ENCODE data around the gene RPS6KA1. TPM values are rescaled to one million over a fixed set of nuclear protein-coding genes. Genes with fewer than 3 reads are reported as not detected.

The RPS6KA1 gene
- total and polyA plus RNA-seq, 4 donors: 0.87 to 21.4 (median 16.5) TPM

- no peak for ATAC-seq (ENCODE audit: low FRiP score)
- Histone ChIP-seq H3K36me3 (ENCODE audit: control insufficient read depth in 1 of 2, insufficient read depth in 2 of 2, low read length in 1 of 2) (no peaks in the 10 kb centered on the region), H3K4me3 (ENCODE audit: low read length in 2 of 2) (no peak overlapping the region), H3K27me3 (ENCODE audit: control insufficient read depth in 1 of 2, insufficient read depth in 2 of 2, low read length in 1 of 2) (no peaks in the 10 kb centered on the region), H3K9me3 (ENCODE audit: control insufficient read depth, low read length) (no peaks in the 10 kb centered on the region), H3K4me1 (ENCODE audit: control insufficient read depth in 1 of 2, insufficient read depth in 2 of 2, low read length in 2 of 2) (no peaks in the 10 kb centered on the region), H3K27ac (ENCODE audit: low read depth in 1 of 2, low read length in 2 of 2) (no peak overlapping the region)
- DNase-seq: no peak
- 97% methylated on average over 2 of the region's 2 CpGs for WGBS, 2 donors
- intact Hi-C loops (cut with DNase I): no loop called here
Measured at GRCh38 chr1:26536521-26536920, 7.0 kb downstream of the RPS6KA1 start.

DNA sequence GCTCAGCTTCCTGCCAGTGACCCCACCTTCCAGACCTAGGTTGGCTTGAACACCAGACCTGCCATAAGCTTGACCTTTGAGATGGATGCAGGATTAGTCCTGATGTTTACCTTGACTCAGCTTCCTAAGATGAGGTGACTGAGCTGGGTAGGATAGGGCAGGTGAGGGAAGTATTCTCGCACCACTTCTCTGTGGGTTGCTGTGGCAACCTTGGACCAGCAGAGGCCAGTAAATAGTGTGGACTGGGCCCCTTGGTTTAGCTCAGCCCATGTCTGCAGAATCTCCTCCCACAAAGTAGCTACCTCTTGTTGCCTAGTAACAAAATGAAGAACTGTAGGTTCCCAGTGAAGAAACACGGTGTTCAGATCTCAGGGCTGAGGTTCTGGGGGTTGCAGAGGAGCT, 8.4 kb downstream of the RPS6KA1 start:
- H3K27ac ChIP-seq (ENCODE audit: low read depth in 1 of 2, low read length in 2 of 2): no peak overlapping the region
- H3K4me1 ChIP-seq (ENCODE audit: control insufficient read depth in 1 of 2, insufficient read depth in 2 of 2, low read length in 2 of 2): no peaks in the 10 kb centered on the region
- H3K9me3 ChIP-seq (ENCODE audit: control insufficient read depth, low read length): no peaks in the 10 kb centered on the region
- intact Hi-C loops (cut with DNase I): no loop called here
- H3K36me3 ChIP-seq (ENCODE audit: control insufficient read depth in 1 of 2, insufficient read depth in 2 of 2, low read length in 1 of 2): no peaks in the 10 kb centered on the region
- no peak overlapping the region for H3K4me3 ChIP-seq (ENCODE audit: low read length in 2 of 2)
- no peaks in the 10 kb centered on the region for H3K27me3 ChIP-seq (ENCODE audit: control insufficient read depth in 1 of 2, insufficient read depth in 2 of 2, low read length in 1 of 2)
- DNase-seq (peak in 1 of 2 donors; percentile 66), ATAC-seq (ENCODE audit: low FRiP score) (peak; percentile 34)
- 59% methylated on average over 2 of the region's 2 CpGs for WGBS, 2 donors

GRCh38 chr1:26538480-26539412, 9.2 kb downstream of the RPS6KA1 start:
- H3K27ac ChIP-seq (ENCODE audit: low read depth in 1 of 2, low read length in 2 of 2): no peak overlapping the region
- WGBS, 2 donors: 76% methylated on average over 14 of the region's 14 CpGs

DNA sequence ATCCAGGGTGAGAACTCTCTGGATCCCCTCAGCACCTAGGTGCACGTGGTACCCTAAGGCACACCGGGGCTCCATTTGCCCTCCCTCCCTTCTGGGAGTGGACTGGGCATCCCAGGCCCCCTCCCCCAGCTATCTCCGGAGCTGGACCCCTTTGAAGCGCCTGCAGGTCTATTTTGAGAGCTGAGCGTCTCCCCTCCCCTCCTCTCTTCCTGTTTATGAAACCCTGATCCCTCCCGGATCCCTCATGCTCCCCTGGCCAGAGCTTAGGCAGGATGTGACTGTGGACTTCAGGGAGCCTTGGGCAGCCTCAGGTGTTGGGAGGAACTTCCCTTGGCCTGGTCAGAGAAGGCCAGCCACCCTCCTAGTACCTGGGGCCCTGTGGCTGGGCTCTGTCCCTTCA, 10.2 kb downstream of the RPS6KA1 start:
- Histone ChIP-seq H3K27me3 (ENCODE audit: control insufficient read depth in 1 of 2, insufficient read depth in 2 of 2, low read length in 1 of 2) (no peaks in the 10 kb centered on the region), H3K4me1 (ENCODE audit: control insufficient read depth in 1 of 2, insufficient read depth in 2 of 2, low read length in 2 of 2) (no peaks in the 10 kb centered on the region), H3K36me3 (ENCODE audit: control insufficient read depth in 1 of 2, insufficient read depth in 2 of 2, low read length in 1 of 2) (no peaks in the 10 kb centered on the region), H3K4me3 (ENCODE audit: low read length in 2 of 2) (no peak overlapping the region), H3K27ac (ENCODE audit: low read depth in 1 of 2, low read length in 2 of 2) (no peak overlapping the region), H3K9me3 (ENCODE audit: control insufficient read depth, low read length) (no peaks in the 10 kb centered on the region)
- ATAC-seq (ENCODE audit: low FRiP score) (no peak), DNase-seq (no peak)
- intact Hi-C loops (cut with DNase I): no loop called here
- WGBS, 2 donors: 36 to 42% methylated on average over 6 of the region's 6 CpGs

More at GRCh38 chr1:26538480-26539412, 9.2 kb downstream of the RPS6KA1 start:
- ATAC-seq (ENCODE audit: low FRiP score): no peak
- H3K9me3 ChIP-seq (ENCODE audit: control insufficient read depth, low read length): no peaks in the 10 kb centered on the region
- no peaks in the 10 kb centered on the region for H3K27me3 ChIP-seq (ENCODE audit: control insufficient read depth in 1 of 2, insufficient read depth in 2 of 2, low read length in 1 of 2)
- DNase-seq: no peak
- no peaks in the 10 kb centered on the region for H3K36me3 ChIP-seq (ENCODE audit: control insufficient read depth in 1 of 2, insufficient read depth in 2 of 2, low read length in 1 of 2)
- intact Hi-C loops (cut with DNase I): no loop called here
- no peaks in the 10 kb centered on the region for H3K4me1 ChIP-seq (ENCODE audit: control insufficient read depth in 1 of 2, insufficient read depth in 2 of 2, low read length in 2 of 2)
- H3K4me3 ChIP-seq (ENCODE audit: low read length in 2 of 2): no peak overlapping the region

- intact Hi-C loops (cut with DNase I): no loop called here
- no peak for ATAC-seq (ENCODE audit: low FRiP score)
- Histone ChIP-seq H3K9me3 (ENCODE audit: control insufficient read depth, low read length) (no peaks in the 10 kb centered on the region), H3K4me1 (ENCODE audit: control insufficient read depth in 1 of 2, insufficient read depth in 2 of 2, low read length in 2 of 2) (no peaks in the 10 kb centered on the region), H3K27ac (ENCODE audit: low read depth in 1 of 2, low read length in 2 of 2) (no peak overlapping the region), H3K27me3 (ENCODE audit: control insufficient read depth in 1 of 2, insufficient read depth in 2 of 2, low read length in 1 of 2) (no peaks in the 10 kb centered on the region), H3K4me3 (ENCODE audit: low read length in 2 of 2) (no peak overlapping the region), H3K36me3 (ENCODE audit: control insufficient read depth in 1 of 2, insufficient read depth in 2 of 2, low read length in 1 of 2) (no peaks in the 10 kb centered on the region)
- WGBS, 2 donors: 95 to 98% methylated on average over 3 of the region's 3 CpGs
- no peak for DNase-seq
Measured at GRCh38 chr1:26540351-26540750, 10.8 kb downstream of the RPS6KA1 start.

GRCh38 chr1:26541431-26541815, 11.9 kb downstream of the RPS6KA1 start:
- Histone ChIP-seq H3K4me1 (ENCODE audit: control insufficient read depth in 1 of 2, insufficient read depth in 2 of 2, low read length in 2 of 2) (no peaks in the 10 kb centered on the region), H3K27me3 (ENCODE audit: control insufficient read depth in 1 of 2, insufficient read depth in 2 of 2, low read length in 1 of 2) (no peaks in the 10 kb centered on the region), H3K4me3 (ENCODE audit: low read length in 2 of 2) (no peak overlapping the region), H3K36me3 (ENCODE audit: control insufficient read depth in 1 of 2, insufficient read depth in 2 of 2, low read length in 1 of 2) (no peaks in the 10 kb centered on the region), H3K27ac (ENCODE audit: low read depth in 1 of 2, low read length in 2 of 2) (no peak overlapping the region), H3K9me3 (ENCODE audit: control insufficient read depth, low read length) (no peaks in the 10 kb centered on the region)
- DNase-seq: no peak
- intact Hi-C loops (cut with DNase I): no loop called here
- ATAC-seq (ENCODE audit: low FRiP score): no peak
- WGBS, 2 donors: 84 to 88% methylated on average over 7 of the region's 7 CpGs

GRCh38 chr1:26541816-26542711, 12.5 kb downstream of the RPS6KA1 start:
- H3K27me3 ChIP-seq (ENCODE audit: control insufficient read depth in 1 of 2, insufficient read depth in 2 of 2, low read length in 1 of 2): no peaks in the 10 kb centered on the region
- peak; percentile 73 for ATAC-seq (ENCODE audit: low FRiP score)
- no peaks in the 10 kb centered on the region for H3K36me3 ChIP-seq (ENCODE audit: control insufficient read depth in 1 of 2, insufficient read depth in 2 of 2, low read length in 1 of 2)
- no peaks in the 10 kb centered on the region for H3K4me1 ChIP-seq (ENCODE audit: control insufficient read depth in 1 of 2, insufficient read depth in 2 of 2, low read length in 2 of 2)
- peak; percentile 86 to 94 for DNase-seq
- H3K27ac ChIP-seq (ENCODE audit: low read depth in 1 of 2, low read length in 2 of 2): no peak overlapping the region
- intact Hi-C loops (cut with DNase I): no loop called here
- H3K9me3 ChIP-seq (ENCODE audit: control insufficient read depth, low read length): no peaks in the 10 kb centered on the region
- 66 to 69% methylated on average over 18 of the region's 18 CpGs for WGBS, 2 donors
- no peak overlapping the region for H3K4me3 ChIP-seq (ENCODE audit: low read length in 2 of 2)

- Histone ChIP-seq H3K4me1 (ENCODE audit: control insufficient read depth in 1 of 2, insufficient read depth in 2 of 2, low read length in 2 of 2) (no peaks in the 10 kb centered on the region), H3K27me3 (ENCODE audit: control insufficient read depth in 1 of 2, insufficient read depth in 2 of 2, low read length in 1 of 2) (no peaks in the 10 kb centered on the region), H3K36me3 (ENCODE audit: control insufficient read depth in 1 of 2, insufficient read depth in 2 of 2, low read length in 1 of 2) (no peaks in the 10 kb centered on the region), H3K9me3 (ENCODE audit: control insufficient read depth, low read length) (no peaks in the 10 kb centered on the region), H3K27ac (ENCODE audit: low read depth in 1 of 2, low read length in 2 of 2) (no peak overlapping the region), H3K4me3 (ENCODE audit: low read length in 2 of 2) (no peak overlapping the region)
- DNase-seq: no peak
- no peak for ATAC-seq (ENCODE audit: low FRiP score)
- intact Hi-C loops (cut with DNase I): no loop called here
- WGBS, 2 donors: 82 to 87% methylated on average over 9 of the region's 9 CpGs
Measured at GRCh38 chr1:26542771-26543451, 13.3 kb downstream of the RPS6KA1 start.

All from aorta (tissue), 5 donors.